ENCODE data around the gene PLD3.
A peak's percentile ranks its signal among the peaks of the same experiment; 100 is the strongest.

The PLD3 gene

GRCh38 chr19:40358773-40359172 is 10.3 kb downstream of the PLD3 start:
- Histone ChIP-seq H3K27me3 (ENCODE audit: insufficient read depth, poor library complexity, severe bottlenecking) (no peaks in the 10 kb centered on the region), H3K27ac (replicated peaks) (no peak overlapping the region), H3K4me3 (replicated peaks; ENCODE audit: insufficient read depth, low read length) (no peak overlapping the region)
- TF ChIP-seq POLR2AphosphoS5 (IDR thresholded peaks at IDR 0.05; ENCODE audit: low read depth) (no peak), GABPA (IDR thresholded peaks at IDR 0.05; ENCODE audit: low read depth) (no peak), SPI1 (IDR thresholded peaks at IDR 0.05; ENCODE audit: borderline replicate concordance, low read depth) (no peak; the same call in 1 of the 2 replicates)
- peak in 1 of 2 experiments; percentile 75 for DNase-seq (ENCODE audit: low read depth in 1 of 2, low spot score in 1 of 2)

- DNase-seq (ENCODE audit: low read depth in 1 of 2, low spot score in 1 of 2) = no peak
- TF ChIP-seq SPI1 (IDR thresholded peaks at IDR 0.05; ENCODE audit: borderline replicate concordance, low read depth) (no peak), POLR2AphosphoS5 (IDR thresholded peaks at IDR 0.05; ENCODE audit: low read depth) (no peak), GABPA (IDR thresholded peaks at IDR 0.05; ENCODE audit: low read depth) (no peak), CTCF (IDR thresholded peaks at IDR 0.05; ENCODE audit: insufficient read depth, low read length) (no peak)
- TF ChIP-seq, protein P1, sequence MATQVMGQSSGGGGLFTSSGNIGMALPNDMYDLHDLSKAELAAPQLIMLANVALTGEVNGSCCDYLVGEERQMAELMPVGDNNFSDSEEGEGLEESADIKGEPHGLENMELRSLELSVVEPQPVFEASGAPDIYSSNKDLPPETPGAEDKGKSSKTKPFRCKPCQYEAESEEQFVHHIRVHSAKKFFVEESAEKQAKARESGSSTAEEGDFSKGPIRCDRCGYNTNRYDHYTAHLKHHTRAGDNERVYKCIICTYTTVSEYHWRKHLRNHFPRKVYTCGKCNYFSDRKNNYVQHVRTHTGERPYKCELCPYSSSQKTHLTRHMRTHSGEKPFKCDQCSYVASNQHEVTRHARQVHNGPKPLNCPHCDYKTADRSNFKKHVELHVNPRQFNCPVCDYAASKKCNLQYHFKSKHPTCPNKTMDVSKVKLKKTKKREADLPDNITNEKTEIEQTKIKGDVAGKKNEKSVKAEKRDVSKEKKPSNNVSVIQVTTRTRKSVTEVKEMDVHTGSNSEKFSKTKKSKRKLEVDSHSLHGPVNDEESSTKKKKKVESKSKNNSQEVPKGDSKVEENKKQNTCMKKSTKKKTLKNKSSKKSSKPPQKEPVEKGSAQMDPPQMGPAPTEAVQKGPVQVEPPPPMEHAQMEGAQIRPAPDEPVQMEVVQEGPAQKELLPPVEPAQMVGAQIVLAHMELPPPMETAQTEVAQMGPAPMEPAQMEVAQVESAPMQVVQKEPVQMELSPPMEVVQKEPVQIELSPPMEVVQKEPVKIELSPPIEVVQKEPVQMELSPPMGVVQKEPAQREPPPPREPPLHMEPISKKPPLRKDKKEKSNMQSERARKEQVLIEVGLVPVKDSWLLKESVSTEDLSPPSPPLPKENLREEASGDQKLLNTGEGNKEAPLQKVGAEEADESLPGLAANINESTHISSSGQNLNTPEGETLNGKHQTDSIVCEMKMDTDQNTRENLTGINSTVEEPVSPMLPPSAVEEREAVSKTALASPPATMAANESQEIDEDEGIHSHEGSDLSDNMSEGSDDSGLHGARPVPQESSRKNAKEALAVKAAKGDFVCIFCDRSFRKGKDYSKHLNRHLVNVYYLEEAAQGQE (IDR thresholded peaks at IDR 0.05; ENCODE audit: insufficient replicate concordance, low read depth) = no peak
- Histone ChIP-seq H3K27ac (replicated peaks) (no peak overlapping the region), H3K4me3 (replicated peaks; ENCODE audit: insufficient read depth, low read length) (no peak overlapping the region), H3K27me3 (ENCODE audit: insufficient read depth, poor library complexity, severe bottlenecking) (no peaks in the 10 kb centered on the region)
These were observed 11.7 kb downstream of the PLD3 start for GRCh38 chr19:40360020-40360707.

GRCh38 chr19:40360708-40361241 is 12.3 kb downstream of the PLD3 start:
- DNase-seq (ENCODE audit: low read depth in 1 of 2, low spot score in 1 of 2) = peak in 1 of 2 experiments; percentile 64
- no peak overlapping the region for H3K4me3 ChIP-seq (replicated peaks; ENCODE audit: insufficient read depth, low read length)
- H3K27me3 ChIP-seq (ENCODE audit: insufficient read depth, poor library complexity, severe bottlenecking) = no peaks in the 10 kb centered on the region
- TF ChIP-seq GABPA (IDR thresholded peaks at IDR 0.05; ENCODE audit: low read depth) (no peak), SPI1 (IDR thresholded peaks at IDR 0.05; ENCODE audit: borderline replicate concordance, low read depth) (no peak), POLR2AphosphoS5 (IDR thresholded peaks at IDR 0.05; ENCODE audit: low read depth) (no peak), CTCF (IDR thresholded peaks at IDR 0.05; ENCODE audit: insufficient read depth, low read length) (no peak)
- TF ChIP-seq, protein P1 (IDR thresholded peaks at IDR 0.05; ENCODE audit: insufficient replicate concordance, low read depth) = no peak
- no peak overlapping the region for H3K27ac ChIP-seq (replicated peaks)

GRCh38 chr19:40362160-40362559 is 13.7 kb downstream of the PLD3 start:
- DNase-seq (ENCODE audit: low read depth in 1 of 2, low spot score in 1 of 2) = no peak
- Histone ChIP-seq H3K27me3 (ENCODE audit: insufficient read depth, poor library complexity, severe bottlenecking) (no peaks in the 10 kb centered on the region), H3K4me3 (replicated peaks; ENCODE audit: insufficient read depth, low read length) (no peak overlapping the region), H3K27ac (replicated peaks) (no peak overlapping the region)
- no peak for TF ChIP-seq SPI1 (IDR thresholded peaks at IDR 0.05; ENCODE audit: borderline replicate concordance, low read depth)

All from HL-60 (cell line).